RPMI7951 (cell line): ENCODE results near the gene MIF4GD. TPM values are rescaled to one million over a fixed set of nuclear protein-coding genes. Genes with fewer than 3 reads are reported as not detected.
A peak's percentile ranks its signal among the peaks of the same experiment; 100 is the strongest.
"Not testable (repeated sequence)": the region's sequence is repeated elsewhere in the genome, so short reads cannot be mapped to it uniquely, and the experiment has no call there.

Experiments used
- DNase-seq: peaks from one replicate; pipeline ENCODE4 v3.0.0-alpha.2; 2012; ENCODE audit warnings: low read depth
- total RNA-seq: library from RNA; depleted of rRNA; stranded (reverse); fragments of >200 nt; shearing (Covaris generic); gene quantifications from 2 replicates; pipeline ENCODE4 v1.2.3, GENCODE V29; 2014

MIF4GD gene
- total RNA-seq, 1 experiment from 2014 or later: 9.3 TPM

GRCh38 chr17:75260641-75261335 is 10.2 kb downstream of the MIF4GD start:
- no peak for DNase-seq

GRCh38 chr17:75257228-75257627 is 13.8 kb downstream of the MIF4GD start:
- not testable (repeated sequence) for DNase-seq

- DNase-seq: not testable (repeated sequence)
Observed at GRCh38 chr17:75255954-75256698, 14.9 kb downstream of the MIF4GD start.

GRCh38 chr17:75252039-75252816 is 18.8 kb downstream of the MIF4GD start:
- DNase-seq: no peak

GRCh38 chr17:75250009-75250471 is 21.0 kb downstream of the MIF4GD start:
- peak; percentile 75 for DNase-seq

- no peak for DNase-seq
Observed at GRCh38 chr17:75249564-75249963, 21.5 kb downstream of the MIF4GD start.

- DNase-seq: no peak
Observed at GRCh38 chr17:75246404-75246803, 24.6 kb downstream of the MIF4GD start.

- DNase-seq: no peak
Observed at GRCh38 chr17:75245011-75245410, 26.0 kb downstream of the MIF4GD start.

GRCh38 chr17:75244133-75244866 is 26.7 kb downstream of the MIF4GD start:
- no peak for DNase-seq

- no peak for DNase-seq
Observed at GRCh38 chr17:75242461-75243042, 28.5 kb downstream of the MIF4GD start.

GRCh38 chr17:75241996-75242460 is 29.0 kb downstream of the MIF4GD start:
- peak; percentile 60 for DNase-seq

- peak; percentile 17 for DNase-seq
Observed at GRCh38 chr17:75241502-75241901, 29.5 kb downstream of the MIF4GD start.

- DNase-seq: no peak
Observed at GRCh38 chr17:75241143-75241430, 29.9 kb downstream of the MIF4GD start.

GRCh38 chr17:75240394-75241142 is 30.5 kb downstream of the MIF4GD start:
- DNase-seq: no peak

- DNase-seq: no peak
Observed at GRCh38 chr17:75239778-75240393, 31.1 kb downstream of the MIF4GD start.

- DNase-seq: no peak
Observed at GRCh38 chr17:75239214-75239613, 31.8 kb downstream of the MIF4GD start.

GRCh38 chr17:75238684-75239191 is 32.3 kb downstream of the MIF4GD start:
- peak; percentile 56 for DNase-seq

- no peak for DNase-seq
Observed at GRCh38 chr17:75238020-75238580, 32.9 kb downstream of the MIF4GD start.
